K562 (cell line): ENCODE measurements around the gene KCNN4. TPM values are rescaled to one million over a fixed set of nuclear protein-coding genes. Genes with fewer than 3 reads are reported as not detected.
A peak's percentile ranks its signal among the peaks of the same experiment; 100 is the strongest.

Experiments used
- CCNT2 ChIP-seq: IDR thresholded peaks from 2 replicates; pipeline ENCODE4 v1.6.1; 2011; ENCODE audit warnings: borderline replicate concordance, low read depth, mild to moderate bottlenecking, moderate library complexity, mixed read lengths, low read length; ENCODE audit not compliant: insufficient read length; ENCODE audit errors: extremely low read depth
- DMBX1 ChIP-seq: fragments of 250-450 bp; sonication (Bioruptor Pico); IDR thresholded peaks from 2 replicates; pipeline ENCODE4 v1.8.0; 2022; ENCODE audit warnings: inconsistent platforms, mild to moderate bottlenecking, moderate library complexity, borderline replicate concordance
- E2F3 ChIP-seq: fragments of 250-450 bp; sonication (Bioruptor Pico); IDR thresholded peaks from 2 replicates; pipeline ENCODE4 v1.4.0; 2020; ENCODE audit warnings: mild to moderate bottlenecking
- ESRRA ChIP-seq: fragments of 450-650 bp; IDR thresholded peaks from 2 replicates; pipeline ENCODE4 v1.6.1; 2014; ENCODE audit warnings: low read depth, mild to moderate bottlenecking, moderate library complexity, borderline replicate concordance
- ETV1 ChIP-seq: fragments of 450-650 bp; conservative IDR thresholded peaks from 2 replicates; pipeline ENCODE4 v1.6.1; 2016; ENCODE audit warnings: missing genetic modification characterization, control low read depth, low read depth, missing compliant biosample characterization
- HNRNPL ChIP-seq: fragments of 200-400 bp; formaldehyde crosslinking; IDR thresholded peaks from 2 replicates; pipeline ENCODE4 v1.6.1; 2017; ENCODE audit warnings: low read depth, mild to moderate bottlenecking, low read length
- KHSRP ChIP-seq: fragments of 450-650 bp; IDR thresholded peaks from 2 replicates; pipeline ENCODE4 v1.6.1; 2017
- MECOM ChIP-seq: fragments of 250-450 bp; sonication (Bioruptor Pico); IDR thresholded peaks from 2 replicates; pipeline ENCODE4 v1.8.0; 2022; ENCODE audit warnings: inconsistent platforms
- NFIC ChIP-seq: fragments of 450-650 bp; IDR thresholded peaks from 2 replicates; pipeline ENCODE4 v1.6.1; 2017; ENCODE audit warnings: mild to moderate bottlenecking, inconsistent platforms
- NFRKB ChIP-seq: fragments of 450-650 bp; IDR thresholded peaks from 2 replicates; pipeline ENCODE4 v1.6.1; 2016; ENCODE audit warnings: low read depth
- NFYB ChIP-seq: IDR thresholded peaks from 2 replicates; pipeline ENCODE4 v1.6.1; 2011; ENCODE audit warnings: mild to moderate bottlenecking, moderate library complexity; ENCODE audit not compliant: insufficient read length; ENCODE audit errors: extremely low read depth
- NR3C1 ChIP-seq: sonication (generic); formaldehyde crosslinking; IDR thresholded peaks from 2 replicates; pipeline ENCODE4 v1.8.1; 2022; ENCODE audit warnings: missing genetic modification reagents
- NR4A1 ChIP-seq, 2 experiments: fragments of 250-450 bp in 1 of 2; fragments of 450-650 bp in 1 of 2; sonication (Bioruptor Pico) in 1 of 2; IDR thresholded peaks; 2 replicates each; pipeline versions ENCODE4 v1.4.0 to v1.6.1; 2016 to 2020; ENCODE audit warnings: mild to moderate bottlenecking in 2 of 2, missing compliant biosample characterization in 1 of 2, missing genetic modification characterization in 1 of 2, moderate library complexity in 1 of 2
- POLR2AphosphoS5 ChIP-seq: IDR thresholded peaks from 2 replicates; pipeline ENCODE4 v1.6.1; 2011; ENCODE audit warnings: mild to moderate bottlenecking, low read depth, low read length, moderate library complexity; ENCODE audit not compliant: control insufficient read depth, insufficient read depth
- RBBP5 ChIP-seq: fragments of 200-600 bp; sonication (generic); IDR thresholded peaks from 2 replicates; pipeline ENCODE4 v1.6.1; 2012; ENCODE audit warnings: borderline replicate concordance, mild to moderate bottlenecking, low read length, control low read depth, inconsistent platforms; ENCODE audit not compliant: insufficient read depth, poor library complexity, severe bottlenecking
- RBM15 ChIP-seq: fragments of 200-400 bp; formaldehyde crosslinking; IDR thresholded peaks from 2 replicates; pipeline ENCODE4 v1.6.1; 2018; ENCODE audit warnings: mild to moderate bottlenecking, low read length, moderate library complexity; ENCODE audit not compliant: insufficient read depth
- SNIP1 ChIP-seq: fragments of 450-650 bp; IDR thresholded peaks from 2 replicates; pipeline ENCODE4 v1.7.1; 2017; ENCODE audit warnings: low read depth, mild to moderate bottlenecking
- TAF1 ChIP-seq: IDR thresholded peaks from 2 replicates; pipeline ENCODE4 v1.6.1; 2011; ENCODE audit warnings: mild to moderate bottlenecking, low read length, moderate library complexity; ENCODE audit not compliant: insufficient read depth, control insufficient read depth, severe bottlenecking; ENCODE audit errors: extremely low read depth
- ZBTB43 ChIP-seq: sonication (generic); formaldehyde crosslinking; IDR thresholded peaks from 2 replicates; pipeline ENCODE4 v1.8.0; 2023; ENCODE audit warnings: mild to moderate bottlenecking, missing genetic modification reagents
- ZC3H8 ChIP-seq: fragments of 450-650 bp; IDR thresholded peaks from 2 replicates; pipeline ENCODE4 v1.6.1; 2017
- ZNF212 ChIP-seq: fragments of 450-650 bp; formaldehyde crosslinking; IDR thresholded peaks from 2 replicates; pipeline ENCODE4 v1.4.0; 2020; ENCODE audit warnings: mild to moderate bottlenecking
- ZNF384 ChIP-seq: IDR thresholded peaks from 2 replicates; pipeline ENCODE4 v1.6.1; 2012; ENCODE audit warnings: low read depth, low read length, improper control_type of control experiment
- ZNF644 ChIP-seq: fragments of 200-800 bp; sonication (Bioruptor generic); IDR thresholded peaks from 2 replicates; pipeline ENCODE4 v1.6.1; 2016; ENCODE audit warnings: low read depth, missing genetic modification characterization, missing compliant biosample characterization
- ZNF778 ChIP-seq: fragments of 450-650 bp; formaldehyde crosslinking; IDR thresholded peaks from 2 replicates; pipeline ENCODE4 v1.4.0; 2020; ENCODE audit warnings: mild to moderate bottlenecking, moderate library complexity
- polyA plus RNA-seq, 8 experiments: library from polyadenylated mRNA; depleted of rRNA in 4 of 8; stranded (reverse) in 5 of 8; unstranded in 3 of 8; fragments of >200 nt; fragmentation: Nextera tagmentation in 2 of 8; fragmentation: Illumina TruSeq in 1 of 8; extraction: Ambion mirVana in 2 of 8; extraction: Trizol in 1 of 8; gene quantifications; 2 replicates each; pipeline versions ENCODE4 v1.2.1 to v1.2.3, GENCODE V29; 2011 to 2014; ENCODE audit warnings: inconsistent platforms in 1 of 8, missing spikeins in 1 of 8
- total RNA-seq, 7 experiments: library from RNA; depleted of rRNA in 6 of 7; stranded (reverse); fragments of >200 nt in 6 of 7; fragmentation: Illumina TruSeq in 2 of 7; extraction: Trizol in 2 of 7; gene quantifications; 2 replicates each; pipeline versions ENCODE4 v1.2.1 to v1.2.3, GENCODE V29; 2011 to 2021; ENCODE audit warnings: low replicate concordance in 1 of 7
- TF ChIP-seq, protein P1 (sequence below): fragments of 450-650 bp; IDR thresholded peaks from 2 replicates; pipeline ENCODE4 v1.6.1; 2017; ENCODE audit warnings: mild to moderate bottlenecking, moderate library complexity
- TF ChIP-seq, protein P2 (sequence below): fragments of 450-650 bp; IDR thresholded peaks from 2 replicates; pipeline ENCODE4 v1.6.1; 2016; ENCODE audit warnings: low read depth, mild to moderate bottlenecking, moderate library complexity

The KCNN4 gene
- total and polyA plus RNA-seq, 9 of the 15 experiments (the other 6 are each of a cell fraction or from before 2014, with no cell fraction given) = 0.53 to 37.7 (median 25.9) TPM

GRCh38 chr19:43780706-43781525 is at the start of gene KCNN4 (continued):
- TF ChIP-seq DMBX1 (CRISPR knock-in tag) (no peak), CCNT2 (no peak), ZNF778 (no peak), NR3C1 (CRISPR knock-in tag) (no peak), TAF1 (peak; percentile 18), E2F3 (CRISPR knock-in tag) (no peak), POLR2AphosphoS5 (no peak), NFRKB (0 out of 2 replicates have a peak, but pooled peaks have one; percentile 43), ZNF644 (tag) (no peak), ESRRA (no peak), ZNF212 (no peak), MECOM (CRISPR knock-in tag) (no peak), ETV1 (no peak), SNIP1 (no peak), HNRNPL (no peak), RBBP5 (no peak), NFIC (no peak), KHSRP (0 out of 2 replicates have a peak, but pooled peaks have one; percentile 34), NR4A1 (CRISPR knock-in tag; IDR thresholded peaks at IDR 0.05) (no peak), NR4A1 (tag; IDR thresholded peaks at IDR 0.05) (no peak), ZBTB43 (no peak), ZC3H8 (no peak), ZNF384 (no peak), RBM15 (no peak), NFYB (no peak)
- TF ChIP-seq, protein P1, sequence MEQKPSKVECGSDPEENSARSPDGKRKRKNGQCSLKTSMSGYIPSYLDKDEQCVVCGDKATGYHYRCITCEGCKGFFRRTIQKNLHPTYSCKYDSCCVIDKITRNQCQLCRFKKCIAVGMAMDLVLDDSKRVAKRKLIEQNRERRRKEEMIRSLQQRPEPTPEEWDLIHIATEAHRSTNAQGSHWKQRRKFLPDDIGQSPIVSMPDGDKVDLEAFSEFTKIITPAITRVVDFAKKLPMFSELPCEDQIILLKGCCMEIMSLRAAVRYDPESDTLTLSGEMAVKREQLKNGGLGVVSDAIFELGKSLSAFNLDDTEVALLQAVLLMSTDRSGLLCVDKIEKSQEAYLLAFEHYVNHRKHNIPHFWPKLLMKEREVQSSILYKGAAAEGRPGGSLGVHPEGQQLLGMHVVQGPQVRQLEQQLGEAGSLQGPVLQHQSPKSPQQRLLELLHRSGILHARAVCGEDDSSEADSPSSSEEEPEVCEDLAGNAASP = no peak
- TF ChIP-seq, protein P2, sequence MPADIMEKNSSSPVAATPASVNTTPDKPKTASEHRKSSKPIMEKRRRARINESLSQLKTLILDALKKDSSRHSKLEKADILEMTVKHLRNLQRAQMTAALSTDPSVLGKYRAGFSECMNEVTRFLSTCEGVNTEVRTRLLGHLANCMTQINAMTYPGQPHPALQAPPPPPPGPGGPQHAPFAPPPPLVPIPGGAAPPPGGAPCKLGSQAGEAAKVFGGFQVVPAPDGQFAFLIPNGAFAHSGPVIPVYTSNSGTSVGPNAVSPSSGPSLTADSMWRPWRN = no peak
